ENCODE data around the gene TSPEAR. TPM values are rescaled to one million over a fixed set of nuclear protein-coding genes. Genes with fewer than 3 reads are reported as not detected.

Gene TSPEAR
- total RNA-seq, 1 experiment from 2014 or later: not detected

DNA sequence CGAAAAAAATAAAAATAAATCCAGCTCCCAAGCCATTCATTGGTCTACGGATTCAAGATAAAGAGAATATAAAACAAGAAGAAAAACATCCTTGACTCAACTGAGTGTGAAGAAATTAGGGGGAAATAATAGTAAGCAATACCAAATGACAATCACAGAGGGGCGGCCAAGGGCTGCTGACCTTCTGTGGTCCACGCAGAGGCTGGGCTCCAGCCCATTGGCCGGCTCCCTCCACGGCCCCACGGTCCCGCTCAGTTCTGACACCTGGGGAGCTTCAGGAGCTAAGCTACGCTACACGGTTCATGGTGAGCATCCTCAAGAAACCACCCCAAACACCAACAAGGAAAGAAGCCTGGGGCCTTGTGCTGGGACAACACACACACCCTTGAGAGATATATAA, 14.8 kb downstream of the TSPEAR start:
- Mint-ChIP-seq H3K4me3 (ENCODE audit: low read depth, unreplicated experiment) (no peak overlapping the region), H3K27me3 (ENCODE audit: unreplicated experiment) (peaks cover 88% of the 10 kb centered on the region), H3K36me3 (ENCODE audit: insufficient read depth, unreplicated experiment) (no peaks in the 10 kb centered on the region), H3K9me3 (ENCODE audit: low read depth, unreplicated experiment) (peaks cover 2% of the 10 kb centered on the region), H3K4me1 (ENCODE audit: low read depth, unreplicated experiment) (peaks cover 14% of the 10 kb centered on the region), H3K27ac (ENCODE audit: unreplicated experiment) (no peak overlapping the region)
- BruUV-seq (replicated peaks): no TSS peak
- TF ChIP-seq, protein P1, sequence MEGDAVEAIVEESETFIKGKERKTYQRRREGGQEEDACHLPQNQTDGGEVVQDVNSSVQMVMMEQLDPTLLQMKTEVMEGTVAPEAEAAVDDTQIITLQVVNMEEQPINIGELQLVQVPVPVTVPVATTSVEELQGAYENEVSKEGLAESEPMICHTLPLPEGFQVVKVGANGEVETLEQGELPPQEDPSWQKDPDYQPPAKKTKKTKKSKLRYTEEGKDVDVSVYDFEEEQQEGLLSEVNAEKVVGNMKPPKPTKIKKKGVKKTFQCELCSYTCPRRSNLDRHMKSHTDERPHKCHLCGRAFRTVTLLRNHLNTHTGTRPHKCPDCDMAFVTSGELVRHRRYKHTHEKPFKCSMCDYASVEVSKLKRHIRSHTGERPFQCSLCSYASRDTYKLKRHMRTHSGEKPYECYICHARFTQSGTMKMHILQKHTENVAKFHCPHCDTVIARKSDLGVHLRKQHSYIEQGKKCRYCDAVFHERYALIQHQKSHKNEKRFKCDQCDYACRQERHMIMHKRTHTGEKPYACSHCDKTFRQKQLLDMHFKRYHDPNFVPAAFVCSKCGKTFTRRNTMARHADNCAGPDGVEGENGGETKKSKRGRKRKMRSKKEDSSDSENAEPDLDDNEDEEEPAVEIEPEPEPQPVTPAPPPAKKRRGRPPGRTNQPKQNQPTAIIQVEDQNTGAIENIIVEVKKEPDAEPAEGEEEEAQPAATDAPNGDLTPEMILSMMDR (IDR thresholded peaks at IDR 0.05; ENCODE audit: unreplicated experiment): no peak
- intact Hi-C loops (cut with micrococcal nuclease; ENCODE audit: unreplicated experiment): no loop called here
- CTCF ChIA-PET: no interaction called here
- no peak for DNase-seq

DNA sequence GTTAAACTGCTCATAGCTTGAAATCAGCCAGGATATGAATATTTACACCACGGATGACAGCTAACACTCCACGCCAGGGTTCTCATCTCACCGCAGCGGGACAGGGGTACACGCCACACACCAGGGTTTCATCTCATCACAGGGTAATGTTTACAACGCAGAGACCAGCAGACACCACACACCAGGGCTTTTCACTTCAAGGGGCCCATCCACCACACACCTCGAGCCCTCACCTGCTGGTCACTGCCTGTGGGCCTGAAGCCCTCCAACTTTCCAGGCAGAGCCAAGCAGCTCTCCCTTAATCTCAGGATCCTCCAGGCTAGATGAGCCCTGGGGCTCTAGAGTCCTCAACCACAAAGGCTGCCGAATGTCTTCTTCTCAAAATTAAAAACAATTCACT, 15.7 kb downstream of the TSPEAR start:
- BruUV-seq (replicated peaks): no TSS peak
- no peaks in the 10 kb centered on the region for H3K36me3 Mint-ChIP-seq (ENCODE audit: insufficient read depth, unreplicated experiment)
- CTCF ChIA-PET: no interaction called here
- no peak for DNase-seq
- H3K27me3 Mint-ChIP-seq (ENCODE audit: unreplicated experiment): peaks cover 88% of the 10 kb centered on the region
- peaks cover 14% of the 10 kb centered on the region for H3K4me1 Mint-ChIP-seq (ENCODE audit: low read depth, unreplicated experiment)
- H3K9me3 Mint-ChIP-seq (ENCODE audit: low read depth, unreplicated experiment): peaks cover 2% of the 10 kb centered on the region
- TF ChIP-seq, protein P1 (IDR thresholded peaks at IDR 0.05; ENCODE audit: unreplicated experiment): no peak
- no peak overlapping the region for H3K4me3 Mint-ChIP-seq (ENCODE audit: low read depth, unreplicated experiment)
- intact Hi-C loops (cut with micrococcal nuclease; ENCODE audit: unreplicated experiment): no loop called here
- no peak overlapping the region for H3K27ac Mint-ChIP-seq (ENCODE audit: unreplicated experiment)

DNA sequence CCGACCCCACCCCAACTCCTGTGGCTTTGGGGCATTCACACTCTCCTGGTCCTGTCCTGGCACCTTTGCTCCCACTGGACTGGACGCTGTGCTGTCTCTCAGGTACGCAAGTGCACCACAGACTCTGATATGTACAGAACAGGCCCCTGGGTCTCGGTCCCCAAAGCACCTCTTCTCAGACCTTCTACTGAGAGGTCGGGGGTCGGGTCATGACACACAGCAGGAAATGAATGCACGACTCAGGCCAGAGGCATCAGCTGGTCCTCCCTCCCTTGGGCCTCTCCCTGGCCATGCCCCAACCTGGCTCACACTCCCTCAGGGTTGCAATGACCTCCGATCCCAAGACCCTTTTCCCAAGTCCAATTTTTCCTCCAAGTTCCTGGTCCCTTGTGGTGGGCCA, 16.2 kb downstream of the TSPEAR start:
- TF ChIP-seq, protein P1 (IDR thresholded peaks at IDR 0.05; ENCODE audit: unreplicated experiment): no peak
- Mint-ChIP-seq H3K4me3 (ENCODE audit: low read depth, unreplicated experiment) (no peak overlapping the region), H3K9me3 (ENCODE audit: low read depth, unreplicated experiment) (peaks cover 2% of the 10 kb centered on the region), H3K36me3 (ENCODE audit: insufficient read depth, unreplicated experiment) (no peaks in the 10 kb centered on the region), H3K27me3 (ENCODE audit: unreplicated experiment) (peaks cover 88% of the 10 kb centered on the region), H3K27ac (ENCODE audit: unreplicated experiment) (no peak overlapping the region), H3K4me1 (ENCODE audit: low read depth, unreplicated experiment) (peaks cover 14% of the 10 kb centered on the region)
- BruUV-seq (replicated peaks): no TSS peak
- CTCF ChIA-PET: no interaction called here
- no peak for DNase-seq
- intact Hi-C loops (cut with micrococcal nuclease; ENCODE audit: unreplicated experiment): no loop called here

DNA sequence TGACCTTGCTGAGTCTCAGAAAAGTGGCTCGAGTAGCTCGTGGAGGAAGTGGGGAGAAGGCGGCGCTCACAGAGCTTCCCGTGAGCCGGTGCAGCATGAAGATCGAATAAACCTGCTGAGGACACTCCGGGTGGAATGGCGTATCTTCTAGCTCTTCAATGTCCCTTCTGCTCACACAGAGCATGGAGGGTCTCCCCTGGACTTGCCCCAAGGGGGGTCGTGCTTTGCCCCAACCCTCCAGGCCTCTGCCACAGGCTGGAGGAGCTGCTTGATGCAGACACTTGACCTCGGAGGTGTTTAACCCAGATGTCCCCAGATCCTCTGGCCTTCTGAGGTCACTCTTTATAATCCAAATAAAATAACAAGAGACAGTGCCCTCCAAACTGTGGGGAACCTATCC, 16.6 kb downstream of the TSPEAR start:
- CTCF ChIA-PET: interaction anchor here (0.5 kb wide), 1 partner anchor 593 kb away, joined by 4 read pairs; the partner anchor contains the start of gene POFUT2
- no TSS peak for BruUV-seq (replicated peaks)
- TF ChIP-seq, protein P1 (IDR thresholded peaks at IDR 0.05; ENCODE audit: unreplicated experiment): no peak
- Mint-ChIP-seq H3K9me3 (ENCODE audit: low read depth, unreplicated experiment) (peaks cover 2% of the 10 kb centered on the region), H3K27ac (ENCODE audit: unreplicated experiment) (no peak overlapping the region), H3K36me3 (ENCODE audit: insufficient read depth, unreplicated experiment) (no peaks in the 10 kb centered on the region), H3K4me1 (ENCODE audit: low read depth, unreplicated experiment) (peaks cover 14% of the 10 kb centered on the region), H3K4me3 (ENCODE audit: low read depth, unreplicated experiment) (no peak overlapping the region), H3K27me3 (ENCODE audit: unreplicated experiment) (peaks cover 88% of the 10 kb centered on the region)
- intact Hi-C loops (cut with micrococcal nuclease; ENCODE audit: unreplicated experiment): no loop called here
- DNase-seq: no peak

Data from Calu3 (cell line).